H9 (cell line): ENCODE results near the gene ZNF606. TPM values are rescaled to one million over a fixed set of nuclear protein-coding genes. Genes with fewer than 3 reads are reported as not detected.

ENCODE experiments used
- DNase-seq: peaks from one replicate; pipeline ENCODE4 v3.0.0-alpha.2; 2017
- H2AFZ ChIP-seq: one replicate; pipeline ENCODE4 v1.6.1; 2013; ENCODE audit warnings: mild to moderate bottlenecking, low read length, control low read depth, moderate library complexity
- H2AK5ac ChIP-seq: 2 replicates; pipeline ENCODE4 v1.6.1; 2013; ENCODE audit warnings: low read length, control low read depth, mixed read lengths; ENCODE audit not compliant: insufficient read length
- H2BK120ac ChIP-seq: one replicate; pipeline ENCODE4 v1.6.1; 2013; ENCODE audit warnings: low read depth, mild to moderate bottlenecking, low read length, control low read depth, inconsistent platforms; ENCODE audit not compliant: poor library complexity, severe bottlenecking
- H2BK12ac ChIP-seq: 2 replicates; pipeline ENCODE4 v1.6.1; 2013; ENCODE audit warnings: low read length, control low read depth, mixed read lengths, low read depth; ENCODE audit not compliant: insufficient read length
- H2BK15ac ChIP-seq: 2 replicates; pipeline ENCODE4 v1.6.1; 2013; ENCODE audit warnings: low read depth, low read length, control low read depth
- H2BK20ac ChIP-seq: one replicate; pipeline ENCODE4 v1.6.1; 2013; ENCODE audit warnings: low read depth, mild to moderate bottlenecking, low read length, control low read depth, inconsistent platforms; ENCODE audit not compliant: poor library complexity, severe bottlenecking
- H2BK5ac ChIP-seq: 2 replicates; pipeline ENCODE4 v1.6.1; 2013; ENCODE audit warnings: low read length, control low read depth, mixed read lengths; ENCODE audit not compliant: insufficient read length
- H3K14ac ChIP-seq: 2 replicates; pipeline ENCODE4 v1.6.1; 2013; ENCODE audit warnings: low read length, control low read depth; ENCODE audit not compliant: insufficient read depth
- H3K18ac ChIP-seq: 2 replicates; pipeline ENCODE4 v1.6.1; 2013; ENCODE audit warnings: low read depth, mild to moderate bottlenecking, mixed read lengths, low read length, control low read depth; ENCODE audit not compliant: insufficient read length
- H3K23ac ChIP-seq: 2 replicates; pipeline ENCODE4 v1.6.1; 2013; ENCODE audit warnings: low read length, control low read depth, mixed read lengths, low read depth; ENCODE audit not compliant: insufficient read length
- H3K23me2 ChIP-seq: 2 replicates; pipeline ENCODE4 v1.6.1; 2013; ENCODE audit warnings: low read depth, mild to moderate bottlenecking, mixed read lengths, low read length, control low read depth; ENCODE audit not compliant: insufficient read length, poor library complexity, severe bottlenecking
- H3K27ac ChIP-seq: 2 replicates; pipeline ENCODE4 v1.5.1; 2013; ENCODE audit warnings: low read length, control low read depth, mixed read lengths, low read depth; ENCODE audit not compliant: insufficient read length
- H3K27me3 ChIP-seq: 2 replicates; pipeline ENCODE4 v1.6.1; 2013; ENCODE audit warnings: low read length, control low read depth, inconsistent platforms; ENCODE audit not compliant: insufficient read depth
- H3K4ac ChIP-seq: 2 replicates; pipeline ENCODE4 v1.6.1; 2013; ENCODE audit warnings: low read depth, mild to moderate bottlenecking, control low read depth, inconsistent platforms, low read length, moderate library complexity
- H3K4me1 ChIP-seq: 2 replicates; pipeline ENCODE4 v1.6.1; 2013; ENCODE audit warnings: low read length, control low read depth, inconsistent platforms; ENCODE audit not compliant: insufficient read depth
- H3K4me2 ChIP-seq: 2 replicates; pipeline ENCODE4 v1.6.1; 2013; ENCODE audit warnings: low read length, control low read depth, mixed read lengths; ENCODE audit not compliant: insufficient read length, insufficient read depth
- H3K56ac ChIP-seq: 2 replicates; pipeline ENCODE4 v1.6.1; 2013; ENCODE audit warnings: low read depth, mild to moderate bottlenecking, mixed read lengths, low read length, control low read depth; ENCODE audit not compliant: insufficient read length
- H3K79me1 ChIP-seq: 2 replicates; pipeline ENCODE4 v1.6.1; 2013; ENCODE audit warnings: low read depth, mild to moderate bottlenecking, moderate library complexity, low read length, control low read depth, inconsistent platforms; ENCODE audit not compliant: insufficient read depth, poor library complexity, severe bottlenecking
- H3K79me2 ChIP-seq: 2 replicates; pipeline ENCODE4 v1.6.1; 2013; ENCODE audit warnings: low read length, control low read depth, inconsistent platforms; ENCODE audit not compliant: insufficient read depth
- H3K9ac ChIP-seq: 2 replicates; pipeline ENCODE4 v1.6.1; 2013; ENCODE audit warnings: low read length, control low read depth, mixed read lengths; ENCODE audit not compliant: insufficient read length; ENCODE audit errors: extremely low read depth
- H3K9me3 ChIP-seq: one replicate; pipeline ENCODE4 v1.6.1; 2013; ENCODE audit warnings: low read depth, low read length, inconsistent platforms; ENCODE audit not compliant: control insufficient read depth
- H3T11ph ChIP-seq: one replicate; pipeline ENCODE4 v1.6.1; 2013; ENCODE audit warnings: mild to moderate bottlenecking, low read length, control low read depth, inconsistent platforms
- H4K20me1 ChIP-seq: one replicate; pipeline ENCODE4 v1.6.1; 2013; ENCODE audit not compliant: control insufficient read depth, insufficient read length, insufficient read depth
- H4K5ac ChIP-seq: 2 replicates; pipeline ENCODE4 v1.6.1; 2013; ENCODE audit warnings: low read depth, mild to moderate bottlenecking, mixed read lengths, low read length, control low read depth; ENCODE audit not compliant: insufficient read length
- H4K8ac ChIP-seq: replicated peaks from 2 replicates; pipeline ENCODE4 v1.6.1; 2013; ENCODE audit warnings: low read length, control low read depth, mixed read lengths, low read depth; ENCODE audit not compliant: insufficient read length
- H4K91ac ChIP-seq: 2 replicates; pipeline ENCODE4 v1.6.1; 2013; ENCODE audit warnings: low read depth, mild to moderate bottlenecking, moderate library complexity, mixed read lengths, low read length, control low read depth; ENCODE audit not compliant: insufficient read length
- H3K27ac Mint-ChIP-seq, 3 experiments: 2 replicates in 2 of 3; 3 replicates in 1 of 3; pipeline ENCODE4 v1.8.0; 2020 to 2021; ENCODE audit warnings: mixed read lengths in 3 of 3, mild to moderate bottlenecking in 1 of 3, moderate library complexity in 1 of 3
- H3K27me3 Mint-ChIP-seq: 2 replicates; pipeline ENCODE4 v1.8.0; 2021; ENCODE audit warnings: low read depth, mild to moderate bottlenecking, moderate library complexity, mixed read lengths
- H3K36me3 Mint-ChIP-seq, 3 experiments: 2 replicates in 2 of 3; 3 replicates in 1 of 3; pipeline ENCODE4 v1.8.0; 2020 to 2021; ENCODE audit warnings: low read depth in 3 of 3, mixed read lengths in 3 of 3; ENCODE audit not compliant: insufficient read depth in 1 of 3
- H3K4me1 Mint-ChIP-seq, 2 experiments: 2 replicates each; pipeline ENCODE4 v1.8.0; 2020; ENCODE audit warnings: mixed read lengths in 2 of 2
- H3K4me3 Mint-ChIP-seq, 2 experiments: 2 replicates in 1 of 2; 3 replicates in 1 of 2; pipeline ENCODE4 v1.8.0; 2020 to 2021; ENCODE audit warnings: mild to moderate bottlenecking in 2 of 2, mixed read lengths in 2 of 2, moderate library complexity in 1 of 2
- H3K9me3 Mint-ChIP-seq, 2 experiments: 2 replicates in 1 of 2; 3 replicates in 1 of 2; pipeline ENCODE4 v1.8.0; 2020; ENCODE audit warnings: mild to moderate bottlenecking in 2 of 2, mixed read lengths in 2 of 2, moderate library complexity in 1 of 2
- WGBS: extraction: QIAGEN DNeasy Blood & Tissue Kit; methylation state at CpG from one replicate; pipeline ENCODE4 v1.1.7; 2013; ENCODE audit warnings: missing lambda C conversion rate, low lambda C conversion rate, mixed read lengths; ENCODE audit not compliant: insufficient read length; ENCODE audit errors: extremely low coverage; 5-methylcytosine and 5-hydroxymethylcytosine counted together
- total RNA-seq: library from RNA; stranded (reverse); gene quantifications from 2 replicates; pipeline ENCODE4 v1.2.1, GENCODE V29; 2021
- TF ChIP-seq, protein P1 (sequence below): fragments of 200-600 bp; sonication (generic); conservative IDR thresholded peaks from 3 replicates; pipeline ENCODE4 v1.8.0; 2021; ENCODE audit warnings: antibody characterized with exemption, mild to moderate bottlenecking

ZNF606 gene
- total RNA-seq, 1 experiment from 2014 or later, result 13.4 TPM

DNA sequence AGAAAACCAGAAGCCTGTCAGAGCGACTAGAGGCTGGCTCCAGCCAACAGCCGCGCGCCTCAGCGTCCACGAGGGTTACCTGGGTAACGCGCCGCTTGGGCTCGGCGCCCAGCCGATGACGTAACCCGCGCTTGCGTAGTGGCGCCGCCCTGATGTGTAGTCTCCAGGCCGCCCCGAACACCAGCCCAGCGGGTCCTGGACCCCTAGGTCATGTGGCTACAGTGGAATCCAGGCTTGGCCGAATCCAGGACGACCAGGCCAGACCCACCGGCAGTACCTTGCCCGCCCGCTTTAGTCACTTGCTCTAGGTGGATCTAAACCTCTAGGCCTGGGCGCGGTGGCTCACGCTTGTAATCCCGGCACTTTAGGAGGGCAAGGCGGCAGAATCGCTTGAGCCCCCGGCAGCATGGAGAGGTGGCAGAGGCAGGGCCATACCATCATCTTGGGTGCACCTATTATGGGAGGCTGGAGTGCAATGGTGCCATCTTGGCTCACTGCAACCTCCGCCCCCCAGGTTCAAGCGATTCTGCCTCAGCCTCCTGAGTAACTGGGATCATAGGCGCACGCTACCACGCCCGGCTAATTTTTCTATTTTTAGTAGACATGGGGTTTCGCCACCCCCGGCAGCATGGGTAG lies 7.2 kb upstream of the ZNF606 start:
- Histone ChIP-seq H2BK15ac (no peak overlapping the region), H3K4me1 (no peaks in the 10 kb centered on the region), H4K20me1 (no peaks in the 10 kb centered on the region), H4K8ac (no peak overlapping the region), H3K79me2 (no peaks in the 10 kb centered on the region), H3K4ac (no peak overlapping the region), H3T11ph (no peak overlapping the region), H4K5ac (no peak overlapping the region), H3K56ac (no peak overlapping the region), H2BK12ac (no peak overlapping the region), H2BK5ac (no peak overlapping the region), H3K18ac (no peak overlapping the region), H3K9ac (peak overlapping the region; percentile 54), H3K23me2 (no peaks in the 10 kb centered on the region), H3K9me3 (peaks cover 12% of the 10 kb centered on the region), H3K14ac (no peak overlapping the region), H2BK20ac (no peak overlapping the region), H3K27ac (no peak overlapping the region), H3K23ac (no peak overlapping the region), H3K27me3 (no peaks in the 10 kb centered on the region), H4K91ac (no peak overlapping the region), H3K79me1 (no peaks in the 10 kb centered on the region), H2AFZ (no peak overlapping the region), H2AK5ac (no peak overlapping the region), H2BK120ac (no peak overlapping the region), H3K4me2 (peak overlapping the region; percentile 33)
- H3K4me1 Mint-ChIP-seq, result no peaks in the 10 kb centered on the region
- peaks cover 58 to 71% (median 71%) of the 10 kb centered on the region in 3 experiments for H3K36me3 Mint-ChIP-seq
- no CpG with 5 or more reads among the region's 41 CpGs for WGBS
- no peak overlapping the region for H3K27ac Mint-ChIP-seq
- TF ChIP-seq, protein P1, sequence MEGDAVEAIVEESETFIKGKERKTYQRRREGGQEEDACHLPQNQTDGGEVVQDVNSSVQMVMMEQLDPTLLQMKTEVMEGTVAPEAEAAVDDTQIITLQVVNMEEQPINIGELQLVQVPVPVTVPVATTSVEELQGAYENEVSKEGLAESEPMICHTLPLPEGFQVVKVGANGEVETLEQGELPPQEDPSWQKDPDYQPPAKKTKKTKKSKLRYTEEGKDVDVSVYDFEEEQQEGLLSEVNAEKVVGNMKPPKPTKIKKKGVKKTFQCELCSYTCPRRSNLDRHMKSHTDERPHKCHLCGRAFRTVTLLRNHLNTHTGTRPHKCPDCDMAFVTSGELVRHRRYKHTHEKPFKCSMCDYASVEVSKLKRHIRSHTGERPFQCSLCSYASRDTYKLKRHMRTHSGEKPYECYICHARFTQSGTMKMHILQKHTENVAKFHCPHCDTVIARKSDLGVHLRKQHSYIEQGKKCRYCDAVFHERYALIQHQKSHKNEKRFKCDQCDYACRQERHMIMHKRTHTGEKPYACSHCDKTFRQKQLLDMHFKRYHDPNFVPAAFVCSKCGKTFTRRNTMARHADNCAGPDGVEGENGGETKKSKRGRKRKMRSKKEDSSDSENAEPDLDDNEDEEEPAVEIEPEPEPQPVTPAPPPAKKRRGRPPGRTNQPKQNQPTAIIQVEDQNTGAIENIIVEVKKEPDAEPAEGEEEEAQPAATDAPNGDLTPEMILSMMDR, result no peak
- peaks cover 80 to 84% of the 10 kb centered on the region in 2 experiments for H3K9me3 Mint-ChIP-seq
- H3K27me3 Mint-ChIP-seq, result peaks cover 12% of the 10 kb centered on the region
- peak; percentile 88 for DNase-seq
- no peak overlapping the region for H3K4me3 Mint-ChIP-seq
